Left ventricle myocardium inferior (tissue), 1 donor: ENCODE results near the gene TMED7. TPM values are rescaled to one million over a fixed set of nuclear protein-coding genes. Genes with fewer than 3 reads are reported as not detected.
"Not testable (repeated sequence)": the region's sequence is repeated elsewhere in the genome, so short reads cannot be mapped to it uniquely, and the experiment has no call there.

Source experiments
- DNase-seq: peaks from one replicate; pipeline ENCODE4 v3.0.0-alpha.2; 2020
- H3K27ac ChIP-seq: fragments of 200-600 bp; replicated peaks from 2 replicates; pipeline ENCODE4 v1.8.0; 2021
- H3K27me3 ChIP-seq: fragments of 200-600 bp; 2 replicates; pipeline ENCODE4 v1.8.0; 2021; ENCODE audit warnings: low read depth
- H3K36me3 ChIP-seq: fragments of 200-600 bp; 2 replicates; pipeline ENCODE4 v1.8.0; 2021
- H3K4me1 ChIP-seq: fragments of 200-600 bp; 2 replicates; pipeline ENCODE4 v1.8.0; 2021
- H3K4me3 ChIP-seq: fragments of 200-600 bp; 2 replicates; pipeline ENCODE4 v1.8.0; 2021; ENCODE audit warnings: mild to moderate bottlenecking, moderate library complexity
- H3K9me3 ChIP-seq: fragments of 200-600 bp; replicated peaks from 2 replicates; pipeline ENCODE4 v1.8.0; 2021
- intact Hi-C: fragments of 100-400 bp; cut with micrococcal nuclease; formaldehyde crosslinking; loops from one replicate; pipeline ENCODE4 v1.11.0; 2022
- total RNA-seq: library from RNA; stranded (reverse); fragmentation: NEBNext Ultra II Directional; extraction: Animal tissue kit (Norgen Biotek cat#: 25700); gene quantifications from one replicate; pipeline ENCODE4 v1.2.1, GENCODE V29; 2021
- TF ChIP-seq, protein P1 (sequence below): fragments of 200-600 bp; IDR thresholded peaks from 2 replicates; pipeline ENCODE4 v1.8.0; 2021; ENCODE audit warnings: antibody characterized with exemption, mild to moderate bottlenecking, borderline replicate concordance
- donor health status: DM: no; HTN: yes; CAD: no; lungs with severe emphysema.

TMED7 gene
- total RNA-seq, 1 donor from 2014 or later: 77.5 TPM

- H3K27me3 ChIP-seq: peaks cover 27% of the 10 kb centered on the region
- TF ChIP-seq, protein P1, sequence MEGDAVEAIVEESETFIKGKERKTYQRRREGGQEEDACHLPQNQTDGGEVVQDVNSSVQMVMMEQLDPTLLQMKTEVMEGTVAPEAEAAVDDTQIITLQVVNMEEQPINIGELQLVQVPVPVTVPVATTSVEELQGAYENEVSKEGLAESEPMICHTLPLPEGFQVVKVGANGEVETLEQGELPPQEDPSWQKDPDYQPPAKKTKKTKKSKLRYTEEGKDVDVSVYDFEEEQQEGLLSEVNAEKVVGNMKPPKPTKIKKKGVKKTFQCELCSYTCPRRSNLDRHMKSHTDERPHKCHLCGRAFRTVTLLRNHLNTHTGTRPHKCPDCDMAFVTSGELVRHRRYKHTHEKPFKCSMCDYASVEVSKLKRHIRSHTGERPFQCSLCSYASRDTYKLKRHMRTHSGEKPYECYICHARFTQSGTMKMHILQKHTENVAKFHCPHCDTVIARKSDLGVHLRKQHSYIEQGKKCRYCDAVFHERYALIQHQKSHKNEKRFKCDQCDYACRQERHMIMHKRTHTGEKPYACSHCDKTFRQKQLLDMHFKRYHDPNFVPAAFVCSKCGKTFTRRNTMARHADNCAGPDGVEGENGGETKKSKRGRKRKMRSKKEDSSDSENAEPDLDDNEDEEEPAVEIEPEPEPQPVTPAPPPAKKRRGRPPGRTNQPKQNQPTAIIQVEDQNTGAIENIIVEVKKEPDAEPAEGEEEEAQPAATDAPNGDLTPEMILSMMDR: no peak
- intact Hi-C loops: no loop called here
- H3K4me1 ChIP-seq: no peaks in the 10 kb centered on the region
- no peak for DNase-seq
- H3K9me3 ChIP-seq: no peaks in the 10 kb centered on the region
- no peak overlapping the region for H3K4me3 ChIP-seq
- H3K27ac ChIP-seq: no peak overlapping the region
- no peaks in the 10 kb centered on the region for H3K36me3 ChIP-seq
These were observed 23.7 kb upstream of the TMED7 start for GRCh38 chr5:115649541-115649940.

DNA sequence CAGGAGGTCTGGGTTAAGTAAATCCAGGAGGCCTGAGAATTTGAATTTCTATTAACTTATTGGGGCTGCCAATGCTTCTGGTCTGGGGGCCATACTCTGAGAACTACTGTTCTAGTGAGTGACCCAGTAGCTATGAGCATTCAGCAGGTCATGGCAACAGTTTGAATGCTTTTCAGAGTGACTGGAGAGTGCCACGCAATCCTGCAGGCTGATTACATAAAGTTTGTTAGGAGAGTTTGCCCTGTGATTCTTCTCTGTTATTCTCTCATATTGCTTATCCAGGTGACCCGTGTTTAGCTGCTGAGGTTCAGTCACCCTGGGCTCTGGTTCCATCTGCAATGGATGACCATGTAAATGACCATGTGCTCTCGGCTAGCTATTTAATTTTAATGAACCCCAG, 22.2 kb upstream of the TMED7 start:
- H3K4me3 ChIP-seq: no peak overlapping the region
- no peak overlapping the region for H3K27ac ChIP-seq
- H3K9me3 ChIP-seq: no peaks in the 10 kb centered on the region
- intact Hi-C loops: no loop called here
- no peak for DNase-seq
- peaks cover 34% of the 10 kb centered on the region for H3K27me3 ChIP-seq
- H3K4me1 ChIP-seq: no peaks in the 10 kb centered on the region
- TF ChIP-seq, protein P1: no peak
- H3K36me3 ChIP-seq: no peaks in the 10 kb centered on the region

DNA sequence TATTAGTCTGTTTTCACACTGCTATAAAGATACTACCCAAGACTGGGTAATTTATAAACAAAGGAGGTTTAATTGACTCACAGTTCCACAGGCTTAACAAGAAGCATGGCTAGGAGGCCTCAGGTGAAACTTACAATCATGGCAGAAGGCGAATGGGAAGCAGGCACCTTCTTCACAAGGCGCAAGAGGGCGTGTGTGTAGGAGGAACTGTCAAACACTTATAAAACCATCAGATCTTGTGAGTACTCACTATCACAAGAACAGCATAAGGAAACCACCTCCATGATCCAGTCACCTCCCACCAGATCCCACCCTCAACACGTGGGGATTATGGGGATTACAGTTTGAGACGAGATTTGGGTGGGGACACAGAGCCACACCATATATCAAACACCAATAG, 19.6 kb upstream of the TMED7 start:
- intact Hi-C loops, H3K4me3 ChIP-seq: not testable (repeated sequence)
- peaks cover 34% of the 10 kb centered on the region for H3K27me3 ChIP-seq

DNA sequence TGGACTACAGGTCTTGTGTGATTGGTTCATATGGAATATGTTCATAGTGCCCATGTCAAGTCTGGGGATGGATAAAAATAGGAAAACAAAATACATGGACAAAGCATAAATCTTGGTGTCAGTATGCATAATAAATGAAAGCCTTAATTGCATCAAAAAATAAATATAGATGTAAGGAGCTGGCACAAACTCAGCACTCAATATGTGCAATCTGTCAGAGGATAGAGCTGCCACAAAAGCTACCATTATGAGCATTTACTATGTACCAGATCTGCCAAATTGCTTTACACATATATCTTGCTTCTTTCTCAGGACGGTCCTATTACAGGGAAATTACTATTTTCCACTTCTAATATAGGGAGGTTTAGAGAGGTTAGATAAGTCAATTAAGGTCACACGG, 18.2 kb upstream of the TMED7 start:
- TF ChIP-seq, protein P1: no peak
- no peak for DNase-seq
- Histone ChIP-seq H3K27me3 (peaks cover 34% of the 10 kb centered on the region), H3K36me3 (no peaks in the 10 kb centered on the region), H3K4me3 (no peak overlapping the region), H3K4me1 (no peaks in the 10 kb centered on the region), H3K27ac (no peak overlapping the region), H3K9me3 (no peaks in the 10 kb centered on the region)
- intact Hi-C loops: no loop called here

More for the DNA sequence above, 19.6 kb upstream of the TMED7 start:
- not testable (repeated sequence) for H3K27ac ChIP-seq, H3K9me3 ChIP-seq, H3K36me3 ChIP-seq, H3K4me1 ChIP-seq, DNase-seq

GRCh38 chr5:115641948-115642347, 16.1 kb upstream of the TMED7 start:
- no peak for DNase-seq
- peaks cover 29% of the 10 kb centered on the region for H3K27me3 ChIP-seq
- no peaks in the 10 kb centered on the region for H3K9me3 ChIP-seq
- TF ChIP-seq, protein P1: no peak
- H3K36me3 ChIP-seq: no peaks in the 10 kb centered on the region
- H3K27ac ChIP-seq: no peak overlapping the region
- intact Hi-C loops: no loop called here
- no peaks in the 10 kb centered on the region for H3K4me1 ChIP-seq
- no peak overlapping the region for H3K4me3 ChIP-seq

GRCh38 chr5:115640274-115640673, 14.4 kb upstream of the TMED7 start:
- no peaks in the 10 kb centered on the region for H3K36me3 ChIP-seq
- no peak overlapping the region for H3K27ac ChIP-seq
- H3K27me3 ChIP-seq: peaks cover 14% of the 10 kb centered on the region
- no peaks in the 10 kb centered on the region for H3K4me1 ChIP-seq
- no peak for DNase-seq
- no peak overlapping the region for H3K4me3 ChIP-seq
- TF ChIP-seq, protein P1: no peak
- intact Hi-C loops: no loop called here
- H3K9me3 ChIP-seq: no peaks in the 10 kb centered on the region
